AG08396 (cell line): Measurements from ENCODE around the gene ABCA3.

Experiments used
- DNase-seq: peaks from one replicate; pipeline ENCODE4 v3.0.0; 2012; ENCODE audit warnings: low spot score, mixed read lengths

The ABCA3 gene

GRCh38 chr16:2317231-2318020, 23.1 kb downstream of the ABCA3 start:
- DNase-seq = no peak

- no peak for DNase-seq
These were observed 32.2 kb downstream of the ABCA3 start for GRCh38 chr16:2308089-2308962.

GRCh38 chr16:2299915-2300192, 40.7 kb downstream of the ABCA3 start:
- no peak for DNase-seq

GRCh38 chr16:2299121-2299914, 41.2 kb downstream of the ABCA3 start:
- no peak for DNase-seq

DNA sequence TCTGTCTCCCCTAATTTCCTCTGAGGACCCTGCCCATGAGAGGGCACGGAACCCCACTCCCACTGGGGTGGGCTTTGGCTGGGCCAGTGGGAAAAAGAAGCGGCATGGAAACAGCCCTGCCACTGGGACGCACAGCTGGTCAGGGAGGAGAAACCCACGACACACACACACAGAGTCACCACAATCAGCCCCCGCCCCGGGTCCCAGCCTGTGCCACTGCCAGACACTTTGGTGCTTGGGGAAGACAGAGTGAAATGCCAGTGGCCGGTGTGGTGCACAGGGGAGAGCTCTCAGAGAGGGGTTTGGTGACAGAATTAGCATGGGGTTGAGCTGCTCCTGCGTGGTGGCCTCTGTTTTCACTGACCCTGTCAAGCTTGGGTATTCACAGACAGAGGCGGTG, 41.9 kb downstream of the ABCA3 start:
- no peak for DNase-seq

DNA sequence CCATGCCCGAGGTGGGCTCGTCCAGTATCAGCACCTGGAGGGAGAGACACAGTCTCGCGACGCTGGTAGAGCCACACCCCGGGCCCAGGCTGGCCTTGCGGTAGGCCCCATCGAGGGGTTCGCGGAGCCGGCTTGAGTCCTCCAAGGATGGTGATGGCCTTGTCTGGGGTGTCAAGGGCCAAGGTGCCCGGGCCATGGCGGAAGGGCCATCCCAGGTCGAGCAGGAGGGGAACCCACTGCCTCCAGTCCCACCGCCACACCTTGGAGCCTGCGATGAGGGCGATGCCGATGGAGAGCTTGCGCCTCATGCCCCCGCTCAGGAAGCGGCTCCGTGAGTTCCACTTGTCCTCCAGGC, 43.0 kb downstream of the ABCA3 start:
- DNase-seq = no peak

- DNase-seq = peak; percentile 62
These were observed 43.6 kb downstream of the ABCA3 start for GRCh38 chr16:2296661-2297505.

DNA sequence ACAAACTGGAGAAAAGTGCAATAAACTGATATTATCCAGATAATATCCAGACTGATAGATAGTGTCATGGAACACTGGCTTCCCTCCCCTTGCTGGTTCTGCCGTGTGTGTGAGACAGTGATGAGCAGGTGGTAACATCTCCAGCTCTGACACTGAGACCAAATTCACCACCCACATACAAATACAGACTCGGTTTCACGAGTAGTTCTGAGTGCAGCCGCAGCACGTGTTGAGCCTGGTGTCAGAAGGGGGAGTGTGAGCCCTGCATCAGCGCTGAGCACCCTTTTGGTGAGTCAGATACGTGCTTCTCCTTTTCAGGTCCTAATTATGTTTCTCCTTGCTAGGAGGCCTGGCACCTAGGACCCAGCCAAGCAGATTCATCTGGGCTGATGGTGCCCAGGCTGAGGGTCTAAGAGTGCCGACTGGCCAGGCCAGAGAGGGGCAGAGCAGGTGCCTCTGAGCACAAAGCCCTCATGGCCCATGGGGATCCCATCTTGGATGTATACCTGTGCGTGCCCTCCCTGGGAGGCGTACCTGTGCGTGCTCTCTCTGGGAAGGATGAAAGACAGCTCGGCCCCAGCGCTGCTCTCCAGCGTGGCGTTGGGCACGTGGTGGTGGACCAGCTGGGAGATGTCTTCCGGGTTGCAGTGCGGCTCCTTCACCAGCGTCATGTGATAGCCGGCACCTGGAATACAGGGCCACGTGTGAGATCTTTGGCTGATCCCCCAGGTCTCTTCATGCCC, 45.3 kb downstream of the ABCA3 start:
- no peak for DNase-seq

GRCh38 chr16:2292221-2292620, 48.3 kb downstream of the ABCA3 start:
- no peak for DNase-seq

GRCh38 chr16:2289282-2289681, 51.2 kb downstream of the ABCA3 start:
- no peak for DNase-seq

DNA sequence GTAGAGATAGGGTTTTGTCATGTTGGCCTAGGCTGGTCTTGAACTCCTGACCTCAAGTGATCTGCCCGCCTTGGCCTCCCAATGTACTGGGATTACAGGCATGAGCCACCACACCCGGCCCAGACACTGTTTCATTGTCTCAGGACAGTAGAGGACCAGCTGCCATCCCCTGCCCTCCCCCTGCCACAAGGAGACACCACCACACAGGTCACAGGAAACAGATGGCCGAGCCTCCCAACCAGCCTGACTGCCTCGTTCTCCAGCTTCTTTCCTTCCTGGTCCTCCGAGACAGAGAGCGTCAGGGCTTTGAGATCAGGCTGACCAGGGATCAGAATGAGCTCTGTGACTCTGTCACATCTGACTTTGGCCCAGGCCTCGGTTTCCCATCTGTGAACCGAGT, 51.8 kb downstream of the ABCA3 start:
- DNase-seq = no peak

DNA sequence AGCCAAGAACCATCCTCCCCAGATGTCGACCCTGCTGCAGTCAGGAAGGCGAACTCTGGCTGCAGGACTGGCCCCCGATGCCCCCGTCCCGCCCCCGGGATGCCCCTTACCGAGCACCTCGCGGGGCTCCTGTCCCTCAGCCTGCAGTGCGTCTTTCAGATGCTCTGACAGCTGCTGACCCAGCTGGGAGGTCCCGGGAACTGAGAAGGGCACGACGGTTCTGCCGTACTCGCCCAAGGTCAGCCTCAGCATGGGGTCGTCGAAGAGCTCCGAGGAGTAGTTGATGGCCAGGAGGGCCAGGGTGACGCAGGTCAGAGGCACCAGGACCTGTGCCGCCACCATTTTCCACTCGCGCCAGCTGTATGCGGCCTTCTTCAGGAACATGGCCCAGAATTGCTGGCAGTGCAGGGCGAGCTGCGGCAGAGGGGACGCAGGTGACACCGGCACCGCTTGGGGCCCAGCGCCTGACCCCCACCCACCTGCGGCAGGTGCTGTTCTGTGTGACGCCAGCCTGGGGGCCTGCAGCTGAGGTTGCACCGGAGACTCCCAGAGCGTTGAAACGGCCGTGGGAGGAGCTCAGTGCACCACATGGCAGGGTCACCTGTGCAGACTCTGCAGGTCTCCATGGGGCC, 52.5 kb downstream of the ABCA3 start:
- no peak for DNase-seq

DNA sequence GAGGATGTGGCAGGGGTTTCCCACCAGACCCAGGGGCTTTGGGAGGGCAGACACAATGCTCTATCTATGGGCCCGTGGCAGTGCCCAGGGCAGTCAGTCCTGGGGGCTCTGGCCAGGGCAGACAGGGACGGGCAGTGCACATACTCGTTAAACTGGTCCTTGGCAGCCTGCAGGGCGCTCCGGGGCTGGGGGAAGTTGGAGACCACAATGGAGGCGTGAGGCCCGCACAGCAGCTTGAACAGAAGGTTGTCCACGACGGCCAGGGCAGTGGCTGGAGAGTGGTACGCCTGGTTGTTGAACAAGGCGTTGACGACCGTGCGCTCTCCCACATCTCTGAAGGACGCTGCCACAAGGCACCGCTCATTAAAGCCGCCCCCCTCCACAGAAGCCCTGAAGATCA, 54.0 kb downstream of the ABCA3 start:
- no peak for DNase-seq

DNA sequence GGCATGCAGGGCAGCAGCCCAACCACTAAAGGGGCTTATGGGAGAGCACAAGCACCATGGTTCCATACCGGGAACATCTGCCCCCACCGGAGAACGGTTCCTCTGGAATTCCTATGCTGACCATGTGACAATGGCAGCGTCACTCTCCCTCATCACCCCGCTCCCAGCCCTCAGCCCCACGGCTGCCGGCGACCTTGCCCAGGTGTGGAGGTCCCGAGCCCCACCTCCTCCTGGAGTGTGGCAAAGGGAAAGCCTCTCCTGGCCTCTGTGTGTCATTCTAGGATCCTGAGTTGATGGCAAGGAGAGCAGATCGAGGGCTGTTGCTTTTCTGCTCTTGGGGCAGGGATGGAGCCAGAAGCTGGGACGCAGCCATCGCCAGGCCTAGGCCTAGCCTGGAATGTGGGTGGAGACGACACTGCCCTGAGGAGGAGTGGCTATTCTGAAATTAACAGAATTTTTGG, 54.8 kb downstream of the ABCA3 start:
- peak; percentile 54 for DNase-seq

- DNase-seq = no peak
These were observed 55.5 kb downstream of the ABCA3 start for GRCh38 chr16:2284797-2285576.

DNA sequence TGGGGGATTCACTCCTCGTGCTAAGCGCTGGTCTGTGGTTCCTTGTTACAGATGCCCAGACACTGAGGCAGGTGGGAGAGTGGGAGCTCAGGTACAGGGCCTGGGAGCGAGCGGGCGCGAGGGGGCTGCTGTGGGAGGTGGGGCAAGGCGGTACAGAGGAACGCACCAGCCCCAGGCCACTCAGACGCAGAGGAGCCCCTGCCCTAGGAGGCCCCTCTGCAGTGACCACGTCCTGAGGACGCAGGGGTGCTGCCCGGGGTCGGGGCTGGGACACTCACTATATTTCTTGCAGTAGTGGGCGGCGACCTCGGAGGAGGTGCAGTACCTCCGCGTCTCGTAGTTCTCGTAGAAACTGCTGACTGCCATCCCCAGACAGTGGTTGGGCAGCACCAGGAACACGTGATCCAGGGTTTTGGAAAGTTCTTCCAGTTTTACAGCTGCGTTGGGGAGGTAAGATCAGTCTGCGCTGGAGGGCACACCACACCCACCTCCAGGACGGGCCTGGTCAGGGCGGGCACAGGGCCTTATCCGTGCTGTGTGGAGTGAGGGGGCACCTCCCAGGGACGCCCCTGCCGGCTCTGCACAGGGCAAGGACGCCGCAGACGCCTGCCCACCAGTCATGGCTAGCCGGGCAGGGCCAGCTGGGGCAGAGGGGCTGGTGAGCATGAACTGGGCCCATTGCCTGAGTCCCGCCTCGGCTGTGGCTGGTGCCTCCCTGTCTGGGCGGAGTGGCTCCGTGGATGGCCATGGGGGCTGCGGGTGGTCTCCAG, 56.3 kb downstream of the ABCA3 start:
- DNase-seq = no peak

GRCh38 chr16:2282866-2283555, 57.5 kb downstream of the ABCA3 start:
- DNase-seq = no peak

DNA sequence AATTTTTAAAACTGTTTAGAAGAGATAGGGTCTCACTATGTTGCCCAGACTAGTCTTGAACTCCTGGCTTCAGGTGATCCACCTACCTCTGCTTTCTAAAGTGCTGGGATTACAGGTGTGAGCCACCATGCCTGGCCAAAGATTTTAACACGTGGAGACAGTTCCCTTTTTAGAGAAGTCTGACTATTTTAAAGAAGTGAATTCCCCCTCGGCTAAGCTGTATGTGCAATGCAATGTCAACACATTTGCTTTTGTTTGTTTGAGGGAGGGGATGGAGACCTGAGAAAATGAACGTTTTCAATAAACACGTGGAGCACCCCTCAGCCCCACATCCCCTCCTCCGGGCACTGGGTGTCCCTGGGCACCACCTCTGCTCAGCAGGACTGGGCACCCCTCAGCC, 58.3 kb downstream of the ABCA3 start:
- DNase-seq = no peak
